ENCODE measurements around the gene FYN.

- TF ChIP-seq SP1 (IDR thresholded peaks at IDR 0.05) = no peak
- no peak for TF ChIP-seq L3MBTL2 (conservative IDR thresholded peaks at IDR 0.05)
- TF ChIP-seq FOXM1 (IDR thresholded peaks at IDR 0.05; ENCODE audit: borderline replicate concordance) = no peak
- no peak for TF ChIP-seq ARNT (IDR thresholded peaks at IDR 0.05)
These were observed 254.8 kb downstream of the FYN start for GRCh38 chr6:111618407-111618806.
